HG03558 (cell line): ENCODE data around the gene STIM1.

ENCODE experiments used
- ATAC-seq: cut with Tn5 transposase; IDR thresholded peaks from one replicate; pipeline ENCODE4 v1.9.1; 2021; ENCODE audit warnings: moderate number of reproducible peaks; ENCODE audit not compliant: unreplicated experiment; ENCODE audit errors: extremely low read depth

The STIM1 gene

DNA sequence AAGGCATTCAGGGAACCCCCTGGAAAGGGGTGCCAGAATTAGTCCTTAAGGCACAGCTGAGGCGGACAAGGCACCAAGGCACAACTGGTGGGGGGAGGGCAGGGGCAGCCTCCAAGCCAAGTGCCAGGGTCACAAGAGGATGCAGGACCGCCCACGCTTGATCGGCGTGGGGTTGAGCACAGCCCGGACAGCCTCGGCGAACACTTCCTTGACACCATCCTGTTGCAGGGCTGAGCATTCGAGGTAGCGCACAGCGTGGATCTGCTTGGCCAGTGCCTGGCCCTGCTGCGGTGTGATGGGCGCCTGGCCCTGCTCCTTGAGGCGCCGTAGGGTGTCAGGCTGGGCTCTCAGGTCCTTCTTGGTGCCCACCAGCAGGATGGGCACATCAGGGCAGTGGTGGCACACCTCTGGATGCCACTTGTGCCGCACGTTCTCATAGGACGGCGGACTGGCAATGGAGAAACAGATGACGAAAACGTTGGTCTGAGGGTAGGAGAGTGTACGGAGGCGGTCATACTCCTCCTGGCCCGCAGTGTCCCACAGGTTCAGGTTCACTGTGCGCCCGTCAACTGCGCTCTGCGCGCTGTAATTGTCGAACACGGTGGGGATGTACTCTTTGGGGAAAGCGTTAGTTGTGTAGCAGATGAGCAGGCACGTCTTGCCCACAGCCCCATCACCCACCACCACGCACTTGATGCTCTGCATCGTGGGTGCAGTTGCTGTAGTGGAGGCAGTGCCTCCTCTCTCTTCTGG is 27.9 kb upstream of the STIM1 start:
- ATAC-seq, result no peak

- no peak for ATAC-seq
These were observed 25.4 kb upstream of the STIM1 start for GRCh38 chr11:3830088-3830487.

DNA sequence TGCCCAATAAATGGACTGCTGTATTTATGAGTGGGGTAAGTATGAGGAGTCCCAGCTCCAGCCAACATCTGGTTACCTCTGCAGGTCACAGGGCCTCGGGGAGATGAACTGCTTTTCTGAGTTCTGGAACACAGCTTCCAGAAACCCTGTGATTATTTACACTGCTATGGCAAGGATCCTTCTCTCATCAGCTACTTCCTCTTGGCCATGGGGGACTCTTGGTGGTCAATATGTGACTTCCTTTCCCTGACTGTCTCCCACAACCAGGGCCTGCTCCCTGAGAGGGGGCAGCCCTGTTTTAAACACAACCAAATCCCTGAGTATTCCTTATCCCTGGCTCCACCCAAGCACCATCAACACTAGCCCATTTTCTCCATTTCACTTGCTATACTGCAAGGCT is 24.7 kb upstream of the STIM1 start:
- no peak for ATAC-seq

GRCh38 chr11:3831378-3832239 is 23.9 kb upstream of the STIM1 start:
- no peak for ATAC-seq

GRCh38 chr11:3832816-3833215 is 22.6 kb upstream of the STIM1 start:
- ATAC-seq, result no peak

GRCh38 chr11:3833449-3833848 is 22.0 kb upstream of the STIM1 start:
- no peak for ATAC-seq

DNA sequence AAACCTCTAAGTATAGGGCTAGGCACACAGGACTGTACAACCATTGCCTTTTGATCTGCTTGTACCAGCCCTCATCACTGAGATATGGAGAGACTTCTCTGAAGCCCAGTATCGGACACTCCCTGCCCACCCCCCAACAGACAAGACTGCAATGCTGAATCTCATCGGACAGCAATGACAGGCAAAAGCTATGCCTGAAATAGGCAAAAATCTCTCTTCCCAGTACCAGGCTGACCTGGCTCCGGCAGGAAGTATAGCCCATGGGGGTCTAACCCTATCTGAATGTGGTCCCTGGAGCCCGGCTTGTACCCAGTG is 21.2 kb upstream of the STIM1 start:
- ATAC-seq, result no peak

- ATAC-seq, result no peak
These were observed 20.6 kb upstream of the STIM1 start for GRCh38 chr11:3834664-3835461.

- no peak for ATAC-seq
These were observed 19.7 kb upstream of the STIM1 start for GRCh38 chr11:3835751-3836150.

DNA sequence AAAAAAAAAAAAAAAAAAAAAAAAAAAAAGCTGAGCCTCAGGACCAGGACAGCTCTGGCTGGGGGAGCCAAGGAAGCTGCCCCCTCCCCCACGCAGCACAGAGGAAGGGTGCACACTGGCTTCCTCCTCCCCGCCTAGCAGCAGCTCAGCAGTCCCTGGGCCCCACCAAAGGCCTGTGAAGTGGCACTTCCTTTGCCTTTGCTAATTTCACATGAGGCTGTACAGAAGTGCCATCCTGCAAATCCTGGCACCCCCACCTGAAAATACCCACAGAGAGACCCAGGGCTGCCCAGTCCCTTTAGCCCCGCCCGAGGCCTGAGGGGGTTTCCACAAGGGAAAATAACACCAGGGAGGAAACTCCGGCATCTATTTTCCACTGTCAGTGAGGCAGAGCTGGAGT is 18.6 kb upstream of the STIM1 start:
- ATAC-seq, result no peak

GRCh38 chr11:3837793-3838192 is 17.7 kb upstream of the STIM1 start:
- no peak for ATAC-seq

DNA sequence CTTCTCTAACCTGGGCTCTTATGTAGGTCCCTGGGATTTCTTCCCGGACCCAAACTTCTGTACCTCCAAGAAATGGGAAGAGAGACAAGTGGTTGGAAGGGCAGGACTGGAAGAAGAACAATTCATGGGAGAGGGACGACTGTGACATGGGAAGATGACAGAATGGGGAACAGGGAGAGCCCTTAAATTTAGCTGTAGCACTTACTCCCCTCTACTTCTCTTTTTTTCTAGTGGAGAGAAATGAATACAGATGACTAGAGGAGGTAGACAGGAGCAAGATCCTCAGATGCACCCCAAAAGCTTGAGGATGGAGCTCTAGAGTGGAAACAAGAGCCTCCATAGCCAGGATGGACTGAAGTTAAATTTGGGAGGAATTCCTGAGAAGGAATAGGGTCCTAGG is 17.0 kb upstream of the STIM1 start:
- no peak for ATAC-seq

DNA sequence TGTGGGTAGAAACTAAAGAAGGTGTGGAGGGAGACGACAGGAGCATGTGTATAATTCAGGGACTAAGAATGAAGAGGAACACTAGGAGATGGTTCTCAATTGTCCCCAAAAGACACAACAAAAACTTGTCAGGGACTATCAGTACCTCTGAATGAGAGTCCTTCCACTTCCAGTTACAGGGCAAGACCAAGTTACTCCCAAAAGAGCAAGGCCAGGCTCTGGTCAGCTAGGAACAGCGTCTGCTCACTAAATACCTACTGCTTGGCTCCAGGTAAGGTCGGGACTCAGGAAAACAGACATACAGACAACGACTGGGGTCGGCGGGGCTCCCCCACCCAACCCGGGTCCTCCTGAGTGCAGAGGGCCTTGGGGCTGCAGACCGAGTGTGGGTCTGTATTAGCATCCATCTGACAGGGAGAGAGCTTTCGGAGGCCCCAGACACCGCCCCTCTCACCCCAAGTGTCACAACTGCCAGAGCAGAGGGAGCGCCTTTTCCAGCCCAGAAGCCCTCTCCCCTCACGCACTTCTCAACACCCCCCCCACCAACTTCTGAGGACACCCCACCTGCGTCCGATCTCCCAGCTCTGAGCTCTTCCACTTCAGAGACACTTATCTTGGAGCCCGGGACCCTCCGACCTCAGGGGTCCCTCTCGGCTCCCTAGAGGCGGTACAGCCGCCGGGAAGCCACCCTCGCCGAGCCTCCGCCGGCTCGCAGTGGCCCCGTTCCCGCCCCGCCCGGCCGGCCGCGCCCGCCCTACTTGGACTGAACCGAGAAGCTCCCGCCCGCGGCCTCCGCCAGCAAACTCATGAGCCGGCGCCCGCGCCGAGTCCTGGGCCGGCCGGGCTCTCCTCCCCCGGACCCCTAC is 15.2 kb upstream of the STIM1 start:
- no peak for ATAC-seq

DNA sequence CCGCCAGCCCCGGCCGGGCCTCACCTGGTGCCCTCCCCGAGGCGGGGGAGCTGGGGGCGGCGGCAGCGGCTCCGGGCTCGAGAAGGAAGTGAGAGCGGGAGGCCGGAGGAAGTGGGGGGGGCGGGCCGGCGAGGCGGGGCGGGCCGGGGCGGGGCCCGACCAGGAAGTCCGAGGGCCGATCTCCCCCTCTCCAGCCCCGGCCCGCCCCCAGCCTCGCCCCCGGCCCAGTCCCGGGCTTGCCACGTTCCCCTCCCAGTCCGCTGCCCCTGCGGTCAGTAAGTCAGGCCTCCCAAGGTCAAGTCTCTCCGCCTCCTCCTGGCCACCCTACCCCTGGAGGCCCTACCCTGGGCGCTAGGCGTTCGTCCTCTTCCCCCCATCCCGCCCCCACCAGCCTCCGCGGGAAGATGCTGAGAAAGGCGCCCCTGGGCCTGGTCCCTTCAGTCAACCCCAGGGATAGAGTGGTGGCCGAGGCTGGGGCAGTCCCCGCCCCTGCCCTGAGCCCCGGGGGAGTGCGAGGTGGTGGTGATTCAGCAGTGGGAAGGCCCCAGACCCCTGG is 14.5 kb upstream of the STIM1 start, which contains the start of gene RHOG:
TSS of gene RHOG (minus strand) at position 90 of the 556 bp plus-strand sequence. CDS start 12,821 bp downstream, outside the sequence.
- peak; percentile 32 for ATAC-seq

DNA sequence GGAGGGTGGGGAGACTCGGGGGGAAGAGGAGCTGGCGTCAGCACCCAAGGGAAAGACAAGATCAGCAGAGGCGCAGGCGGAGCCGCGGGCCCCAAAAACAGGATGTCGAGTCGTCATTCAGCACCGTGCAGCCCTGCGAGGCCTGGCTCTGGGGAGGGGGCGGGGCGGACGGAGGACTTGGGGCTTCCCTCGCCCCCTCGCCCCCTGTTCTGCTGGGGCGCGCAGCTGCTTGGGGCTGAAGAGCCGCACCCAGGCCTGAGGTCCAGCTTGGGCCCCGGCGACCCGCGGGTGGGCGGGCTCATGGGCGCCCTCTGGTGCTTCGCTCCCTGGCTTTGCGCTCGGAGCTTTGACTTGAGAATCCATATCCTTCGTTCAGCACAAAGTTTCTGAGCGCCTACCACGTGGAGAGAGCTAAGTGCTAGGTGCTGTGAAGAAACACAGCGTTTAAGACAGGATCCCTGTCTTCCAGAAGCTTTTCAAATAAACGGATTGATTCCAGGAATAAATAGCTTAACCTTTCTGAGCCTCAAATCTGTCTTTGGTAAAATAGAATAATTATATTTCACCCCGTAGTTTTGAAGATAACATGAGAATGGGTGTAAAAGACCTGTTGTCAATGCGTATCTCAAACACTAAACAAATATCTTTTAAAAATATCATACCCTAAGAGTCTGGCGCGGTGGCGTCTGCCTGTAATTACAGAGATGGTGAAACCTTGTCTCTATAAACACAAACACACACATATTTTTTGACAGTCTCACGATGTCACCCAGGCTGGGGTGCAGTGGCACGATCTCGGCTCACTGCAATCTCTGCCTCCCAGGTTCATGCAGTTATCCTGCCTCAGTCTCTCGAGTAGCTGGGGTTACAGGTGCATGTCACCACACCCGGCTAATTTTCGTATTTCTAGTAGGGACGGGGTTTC is 13.8 kb upstream of the STIM1 start:
- peak; percentile 36 for ATAC-seq

DNA sequence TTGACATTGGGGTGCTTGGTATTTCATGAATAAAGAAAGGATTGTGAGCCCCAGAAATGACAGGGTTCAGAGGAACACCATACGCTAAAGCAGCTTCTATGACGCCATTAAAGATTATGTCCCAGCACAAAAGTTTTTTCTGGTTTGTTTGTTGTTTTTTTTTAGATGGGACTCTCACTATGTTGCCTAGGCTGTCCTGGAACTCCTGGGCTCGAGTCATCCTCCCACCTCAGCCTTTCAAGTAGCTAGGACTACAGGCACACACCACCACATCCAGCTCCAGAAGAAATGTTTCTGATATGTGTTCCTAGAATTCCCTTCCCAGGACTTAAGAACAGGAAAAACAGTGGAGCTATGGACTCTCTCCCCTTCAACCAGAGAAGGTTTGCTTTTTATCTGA is 12.1 kb upstream of the STIM1 start:
- ATAC-seq, result no peak

- no peak for ATAC-seq
These were observed 10.2 kb upstream of the STIM1 start for GRCh38 chr11:3845246-3845645.

DNA sequence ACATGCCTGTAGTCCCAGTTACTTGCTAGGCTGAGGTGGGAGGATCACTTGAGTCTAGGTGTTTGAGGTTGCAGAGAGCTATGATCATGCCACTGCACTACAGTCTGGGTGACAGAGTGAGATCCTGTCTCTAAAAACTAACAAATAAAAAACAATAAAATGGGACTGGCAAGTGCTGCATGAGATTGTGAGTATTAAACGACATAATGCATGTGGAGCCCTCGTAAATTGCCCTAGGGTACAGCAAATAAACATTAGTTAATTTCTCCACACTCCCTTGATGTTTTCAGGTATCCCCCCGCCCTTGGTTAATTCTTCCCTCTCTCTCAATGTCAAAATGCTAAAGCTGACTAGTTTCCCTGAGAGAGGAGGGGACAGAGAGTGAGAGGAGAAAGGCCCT is 9.8 kb upstream of the STIM1 start:
- no peak for ATAC-seq
